HCT116 (cell line): Measurements from ENCODE around the gene DRC7. TPM values are rescaled to one million over a fixed set of nuclear protein-coding genes. Genes with fewer than 3 reads are reported as not detected.

Experiments used
- ATAC-seq: fragments of 200-7000 bp; cut with Tn5 transposase; 2 replicates; pipeline ENCODE4 v1.9.1; 2020; ENCODE audit warnings: mild to moderate bottlenecking, moderate library complexity
- BruUV-seq: library from RNA; stranded (reverse); fragments of 400-500 nt; replicated peaks from 2 replicates; lab custom pipeline; 2021; lab: Mats Ljungman, UMichigan
- CTCF ChIA-PET: fragments of 300-600 bp; sonication (Branson Sonifier 250); formaldehyde crosslinking; loops from one replicate; lab custom pipeline; 2021; ENCODE audit warnings: antibody characterized with exemption; lab: Charles Lee
- POLR2A ChIA-PET: fragments of 300-600, 350-600 bp; sonication (Branson Sonifier 250); formaldehyde crosslinking; loops from one replicate; lab custom pipeline; 2021; ENCODE audit warnings: antibody characterized with exemption; lab: Charles Lee
- RAD21 ChIA-PET, 2 experiments: fragments of 300-600 bp; sonication (Branson Sonifier 250); formaldehyde crosslinking; loops; one replicate each; lab custom pipeline; 2023; ENCODE audit warnings: low total read pairs in 2 of 2; ENCODE audit not compliant: uncharacterized antibody in 2 of 2, unreplicated experiment in 2 of 2, low non-redundant PET in 1 of 2; lab: Charles Lee
- DNase-seq: peaks from one replicate; pipeline ENCODE4 v3.0.0-alpha.2; 2010; ENCODE audit warnings: low read depth, low spot score
- H2AFZ ChIP-seq: fragments of 200-600 bp; shearing (Covaris generic), sonication (generic); 2 replicates; pipeline ENCODE4 v1.6.1; 2017; ENCODE audit warnings: low read depth, mixed run types, mixed read lengths, antibody characterized with exemption, low read length; ENCODE audit not compliant: poor library complexity, severe bottlenecking
- H3K27ac ChIP-seq: 2 replicates; pipeline ENCODE4 v1.5.1; 2012; ENCODE audit warnings: low read depth, low read length
- H3K27me3 ChIP-seq: fragments of 200-600 bp; sonication (generic); 2 replicates; pipeline ENCODE4 v1.6.1; 2016; ENCODE audit warnings: mixed run types, low read length, mixed read lengths; ENCODE audit not compliant: insufficient read depth
- H3K36me3 ChIP-seq, 2 experiments: fragments of 200-500 bp in 1 of 2; fragments of 200-600 bp in 1 of 2; sonication (Bioruptor generic) in 1 of 2; sonication (generic) in 1 of 2; 2 replicates each; pipeline versions ENCODE4 v1.5.1 to v1.6.1; 2014 to 2016; ENCODE audit warnings: low read length in 2 of 2, inconsistent platforms in 1 of 2, mixed read lengths in 1 of 2, mixed run types in 1 of 2; ENCODE audit not compliant: insufficient read depth in 2 of 2, control insufficient read depth in 1 of 2
- H3K4me1 ChIP-seq, 2 experiments: fragments of 200-600 bp in 1 of 2; sonication (generic) in 1 of 2; 2 replicates each; pipeline versions ENCODE4 v1.5.1 to v1.6.1; 2012 to 2017; ENCODE audit warnings: low read length in 2 of 2, inconsistent platforms in 1 of 2, mild to moderate bottlenecking in 1 of 2, mixed read lengths in 1 of 2, mixed run types in 1 of 2, moderate library complexity in 1 of 2; ENCODE audit not compliant: insufficient read depth in 2 of 2, control insufficient read depth in 1 of 2
- H3K4me2 ChIP-seq: fragments of 200-600 bp; sonication (generic); 2 replicates; pipeline ENCODE4 v1.6.1; 2017; ENCODE audit warnings: mixed run types, low read length, mixed read lengths
- H3K4me3 ChIP-seq, 2 experiments: fragments of 200-600 bp in 1 of 2; sonication (generic) in 1 of 2; replicated peaks in 1 of 2; 2 replicates each; pipeline ENCODE4 v1.5.1; 2011 to 2016; ENCODE audit warnings: low read length in 2 of 2, control low read depth in 1 of 2, low read depth in 1 of 2, mild to moderate bottlenecking in 1 of 2, mixed read lengths in 1 of 2, mixed run types in 1 of 2
- H3K79me2 ChIP-seq: fragments of 200-600 bp; sonication (generic); 2 replicates; pipeline ENCODE4 v1.6.1; 2017; ENCODE audit warnings: mild to moderate bottlenecking, mixed run types, low read length, moderate library complexity, mixed read lengths; ENCODE audit not compliant: insufficient read depth
- H3K9ac ChIP-seq: fragments of 200-600 bp; sonication (generic); 2 replicates; pipeline ENCODE4 v1.6.1; 2016; ENCODE audit warnings: low read length, mixed read lengths
- H3K9me2 ChIP-seq: fragments of 200-600 bp; sonication (generic), shearing (Covaris generic); 2 replicates; pipeline ENCODE4 v1.6.1; 2017; ENCODE audit warnings: mixed run types, mild to moderate bottlenecking, moderate library complexity; ENCODE audit not compliant: insufficient read depth
- H3K9me3 ChIP-seq, 2 experiments: fragments of 200-500 bp in 1 of 2; fragments of 200-600 bp in 1 of 2; sonication (Bioruptor generic) in 1 of 2; sonication (generic) in 1 of 2; 2 replicates each; pipeline ENCODE4 v1.6.1; 2014 to 2017; ENCODE audit warnings: low read length in 2 of 2, mixed read lengths in 2 of 2, inconsistent platforms in 1 of 2, low read depth in 1 of 2, mild to moderate bottlenecking in 1 of 2, mixed run types in 1 of 2, moderate library complexity in 1 of 2; ENCODE audit not compliant: control insufficient read depth in 1 of 2, insufficient read depth in 1 of 2
- H4K20me1 ChIP-seq: fragments of 200-600 bp; sonication (generic), shearing (Covaris generic); 2 replicates; pipeline ENCODE4 v1.6.1; 2017; ENCODE audit warnings: mixed run types, mild to moderate bottlenecking, moderate library complexity; ENCODE audit not compliant: insufficient read depth
- CBX3 ChIP-seq: IDR thresholded peaks from 2 replicates; pipeline ENCODE4 v1.6.1; 2012; ENCODE audit warnings: low read depth
- CEBPB ChIP-seq: IDR thresholded peaks from 2 replicates; pipeline ENCODE4 v1.6.1; 2012; ENCODE audit warnings: low read depth
- EZH2 ChIP-seq: fragments of 200-600 bp; sonication (generic); IDR thresholded peaks from 2 replicates; pipeline ENCODE4 v1.6.1; 2017; ENCODE audit warnings: antibody characterized with exemption, mixed run types
- EZH2phosphoT487 ChIP-seq: fragments of 200-600 bp; IDR thresholded peaks from 2 replicates; pipeline ENCODE4 v1.6.1; 2018; ENCODE audit warnings: antibody characterized with exemption, borderline replicate concordance
- JUND ChIP-seq: IDR thresholded peaks from 2 replicates; pipeline ENCODE4 v1.6.1; 2012
- POLR2A ChIP-seq: IDR thresholded peaks from 2 replicates; pipeline ENCODE4 v1.7.0; 2011; ENCODE audit warnings: borderline replicate concordance; ENCODE audit not compliant: insufficient read depth, insufficient read length; ENCODE audit errors: extremely low read depth
- POLR2AphosphoS5 ChIP-seq: IDR thresholded peaks from 2 replicates; pipeline ENCODE4 v1.6.1; 2011; ENCODE audit warnings: mild to moderate bottlenecking, low read depth, low read length, moderate library complexity
- SIN3A ChIP-seq: IDR thresholded peaks from 2 replicates; pipeline ENCODE4 v1.6.1; 2012; ENCODE audit warnings: low read depth
- SRF ChIP-seq: IDR thresholded peaks from 2 replicates; pipeline ENCODE4 v1.6.1; 2012; ENCODE audit warnings: low read depth
- TCF7L2 ChIP-seq: IDR thresholded peaks from 2 replicates; pipeline ENCODE4 v1.7.0; 2011; ENCODE audit warnings: borderline replicate concordance, inconsistent platforms; ENCODE audit not compliant: insufficient read depth, insufficient read length; ENCODE audit errors: extremely low read depth
- ZBTB33 ChIP-seq: IDR thresholded peaks from 2 replicates; pipeline ENCODE4 v1.6.1; 2011; ENCODE audit warnings: mild to moderate bottlenecking, low read length, moderate library complexity; ENCODE audit not compliant: insufficient replicate concordance; ENCODE audit errors: extremely low read depth
- intact Hi-C: fragments of 100-400 bp; cut with micrococcal nuclease; formaldehyde crosslinking; loops from 2 replicates; pipeline ENCODE4 v1.10.0; 2022
- total RNA-seq: library from RNA; stranded (reverse); gene quantifications from one replicate; pipeline ENCODE4 v1.2.1, GENCODE V29; 2021; ENCODE audit not compliant: unreplicated experiment
- TF ChIP-seq, protein P1 (sequence below): IDR thresholded peaks from 2 replicates; pipeline ENCODE4 v1.6.1; 2012

The DRC7 gene
- total RNA-seq, 1 experiment from 2014 or later = 0.91 TPM

DNA sequence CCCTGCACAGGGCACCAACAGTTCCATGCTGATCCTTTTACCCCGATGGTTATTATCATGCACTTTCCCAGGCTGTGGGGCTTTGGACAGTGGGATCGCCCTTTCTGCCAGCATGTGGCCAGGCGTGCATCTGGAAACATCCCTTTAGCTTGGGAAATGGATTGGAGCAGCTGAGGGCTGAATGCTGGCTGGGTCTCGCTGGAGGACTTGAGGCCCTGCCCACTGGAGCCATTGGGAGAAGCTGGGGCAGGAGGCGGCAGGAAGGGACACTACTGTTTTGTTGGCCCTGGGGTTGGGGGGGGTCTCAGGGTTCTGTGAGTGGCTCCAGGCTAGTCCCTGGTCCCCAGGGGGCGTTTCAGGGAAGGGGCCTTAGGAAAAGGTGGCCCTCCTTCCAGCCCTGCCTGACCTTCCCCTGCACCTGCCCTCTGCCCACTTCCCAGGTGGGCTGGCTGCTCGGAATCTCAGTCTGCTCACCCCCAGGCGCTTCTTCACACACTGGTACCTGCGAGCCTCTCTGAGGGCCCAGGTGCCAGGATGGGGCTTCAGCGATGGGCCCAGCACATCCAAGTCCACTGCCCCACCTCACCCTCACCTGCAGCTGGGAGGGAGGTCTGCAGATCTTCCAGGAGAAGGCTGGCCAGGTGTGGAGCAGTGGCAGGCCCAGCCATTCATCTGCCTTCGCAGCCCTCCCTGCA lies 28.1 kb upstream of the DRC7 start (continued):
- TF ChIP-seq JUND (no peak), POLR2AphosphoS5 (no peak), ZBTB33 (no peak)
- TF ChIP-seq, protein P1, sequence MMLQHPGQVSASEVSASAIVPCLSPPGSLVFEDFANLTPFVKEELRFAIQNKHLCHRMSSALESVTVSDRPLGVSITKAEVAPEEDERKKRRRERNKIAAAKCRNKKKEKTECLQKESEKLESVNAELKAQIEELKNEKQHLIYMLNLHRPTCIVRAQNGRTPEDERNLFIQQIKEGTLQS = no peak

- no peak for TF ChIP-seq SRF
- TF ChIP-seq, protein P1 = no peak
- TF ChIP-seq CEBPB = no peak
- TF ChIP-seq TCF7L2 = no peak
- no peak for TF ChIP-seq POLR2A
- no peak for TF ChIP-seq EZH2phosphoT487
- no peak for TF ChIP-seq SIN3A
- no peak for TF ChIP-seq CBX3
- no peak for TF ChIP-seq EZH2
- no peak for TF ChIP-seq POLR2AphosphoS5
- DNase-seq (no peak), ATAC-seq (no peak)
- H3K79me2 ChIP-seq = no peaks in the 10 kb centered on the region
- no peak overlapping the region for H2AFZ ChIP-seq
- no TSS peak for BruUV-seq
- H3K4me1 ChIP-seq = peaks cover 10 to 24% of the 10 kb centered on the region in 2 experiments
- H3K36me3 ChIP-seq = no peaks in the 10 kb centered on the region; a peak in 1 of 4 replicates
- POLR2A ChIA-PET = no interaction called here
- H3K27ac ChIP-seq = no peak overlapping the region
- RAD21 ChIA-PET = no interaction called here
- H3K9me3 ChIP-seq = no peaks in the 10 kb centered on the region
- H3K4me2 ChIP-seq = no peak overlapping the region
- no peaks in the 10 kb centered on the region for H3K9me2 ChIP-seq
- intact Hi-C loops = no loop called here
- H3K4me3 ChIP-seq = no peak overlapping the region
- H4K20me1 ChIP-seq = no peaks in the 10 kb centered on the region
- no peak overlapping the region for H3K9ac ChIP-seq
- no peaks in the 10 kb centered on the region for H3K27me3 ChIP-seq
- CTCF ChIA-PET = interaction anchor here (0.9 kb wide), 1 partner anchor 69 kb away, joined by 3 read pairs; the partner anchor contains the start of gene KATNB1
Measured at GRCh38 chr16:57667048-57667525, 27.5 kb upstream of the DRC7 start.
